ENCODE measurements around the gene ATOSB. TPM values are rescaled to one million over a fixed set of nuclear protein-coding genes. Genes with fewer than 3 reads are reported as not detected.
A peak's percentile ranks its signal among the peaks of the same experiment; 100 is the strongest.

ATOSB gene
- total RNA-seq, 1 donor from 2014 or later: 6.8 TPM

GRCh38 chr9:35116898-35117551 lies 1.4 kb upstream of the ATOSB start:
- DNase-seq: peak; percentile 60
- Mint-ChIP-seq H3K27me3 (no peaks in the 10 kb centered on the region), H3K4me1 (peaks cover 43% of the 10 kb centered on the region), H3K4me3 (peak overlapping the region; percentile 96), H3K27ac (peak overlapping the region; percentile 94), H3K36me3 (ENCODE audit: low read depth) (no peaks in the 10 kb centered on the region), H3K9me3 (no peaks in the 10 kb centered on the region)
- peak; percentile 71 for TF ChIP-seq CTCF (IDR thresholded peaks at IDR 0.05)
- ChIA-PET CTCF (interaction anchor here (0.6 to 6.8 kb wide), 15 partner anchors 36 to 483 kb away, joined by 3 to 37 read pairs (median 5); partner anchors contain the start of gene UNC13B), POLR2A (interaction anchor here (0.8 to 3.9 kb wide), 4 partner anchors 14 to 487 kb away, joined by 3 to 47 read pairs (median 24); partner anchors contain the start of genes PIGO, STOML2 and VCP)
- ATAC-seq (ENCODE audit: low read depth): peak; percentile 62
- intact Hi-C loops (cut with micrococcal nuclease): loop anchor here (1.0 to 10.0 kb wide), 17 partner anchors 14 to 1642 kb away; partner anchors contain the start of genes DNAJB5, FAM221B, NOL6 and PIGO

GRCh38 chr9:35116539-35116897 lies 856 bp upstream of the ATOSB start:
- intact Hi-C loops (cut with micrococcal nuclease): loop anchor here (1.0 to 10.0 kb wide), 17 partner anchors 13 to 1642 kb away; partner anchors contain the start of genes DNAJB5, FAM221B, NOL6 and PIGO
- CTCF ChIA-PET: interaction anchor here (0.6 to 6.8 kb wide), 13 partner anchors 35 to 483 kb away, joined by 3 to 37 read pairs (median 5); partner anchors contain the start of gene UNC13B
- peak overlapping the region; percentile 96 for H3K4me3 Mint-ChIP-seq
- POLR2A ChIA-PET: interaction anchor here (1.0 to 3.9 kb wide), 4 partner anchors 14 to 217 kb away, joined by 4 to 47 read pairs (median 24); partner anchors contain the start of genes PIGO, STOML2 and VCP
- ATAC-seq (ENCODE audit: low read depth) (no peak), DNase-seq (no peak)
- no peaks in the 10 kb centered on the region for H3K27me3 Mint-ChIP-seq
- no peaks in the 10 kb centered on the region for H3K9me3 Mint-ChIP-seq
- no peaks in the 10 kb centered on the region for H3K36me3 Mint-ChIP-seq (ENCODE audit: low read depth)
- peaks cover 48% of the 10 kb centered on the region for H3K4me1 Mint-ChIP-seq
- TF ChIP-seq CTCF (IDR thresholded peaks at IDR 0.05): no peak
- peak overlapping the region; percentile 94 for H3K27ac Mint-ChIP-seq

GRCh38 chr9:35114840-35115628 lies 628 bp downstream of the ATOSB start:
- CTCF ChIA-PET: interaction anchor here (1.0 to 6.8 kb wide), 4 partner anchors 19 to 362 kb away, joined by 3 to 37 read pairs (median 12); partner anchors contain the start of gene PIGO
- Mint-ChIP-seq H3K4me3 (peak overlapping the region; percentile 96), H3K27ac (peak overlapping the region; percentile 94), H3K4me1 (peaks cover 63% of the 10 kb centered on the region), H3K9me3 (no peaks in the 10 kb centered on the region), H3K27me3 (no peaks in the 10 kb centered on the region), H3K36me3 (ENCODE audit: low read depth) (no peaks in the 10 kb centered on the region)
- ATAC-seq (ENCODE audit: low read depth) (no peak), DNase-seq (peak; percentile 30)
- no peak for TF ChIP-seq CTCF (IDR thresholded peaks at IDR 0.05)
- intact Hi-C loops (cut with micrococcal nuclease): loop anchor here (1.0 to 10.0 kb wide), 6 partner anchors 468 to 1640 kb away; partner anchors contain the start of genes CREB3, FAM221B, GALT and MYORG
- POLR2A ChIA-PET: interaction anchor here (0.5 to 3.9 kb wide), 10 partner anchors 12 to 1299 kb away, joined by 3 to 47 read pairs (median 4); partner anchors contain the start of genes FANCG, PIGO, STOML2 and VCP

- intact Hi-C loops (cut with micrococcal nuclease): loop anchor here (5.0 to 10.0 kb wide), 4 partner anchors 467 to 1639 kb away; partner anchors contain the start of genes GALT, MYORG, NOL6 and RECK
- Mint-ChIP-seq H3K27me3 (no peaks in the 10 kb centered on the region), H3K4me1 (peaks cover 67% of the 10 kb centered on the region), H3K9me3 (no peaks in the 10 kb centered on the region), H3K4me3 (peak overlapping the region; percentile 96), H3K36me3 (ENCODE audit: low read depth) (no peaks in the 10 kb centered on the region), H3K27ac (peak overlapping the region; percentile 94)
- POLR2A ChIA-PET: interaction anchor here (1.1 to 3.9 kb wide), 4 partner anchors 11 to 644 kb away, joined by 4 to 47 read pairs (median 28); partner anchors contain the start of genes FANCG, STOML2 and VCP
- TF ChIP-seq CTCF (IDR thresholded peaks at IDR 0.05): no peak
- DNase-seq (no peak), ATAC-seq (ENCODE audit: low read depth) (no peak)
- CTCF ChIA-PET: interaction anchor here (1.0 to 6.8 kb wide), 4 partner anchors 18 to 362 kb away, joined by 3 to 37 read pairs (median 6); partner anchors contain the start of gene PIGO
These were observed 1.4 kb downstream of the ATOSB start for GRCh38 chr9:35114113-35114839.

Data from activated B cell treated with CpG ODN at 0.5 μM for 24 hours (primary cell).